Ramos (cell line): ENCODE results near the gene REV1.

Source experiments
- in situ Hi-C: fragments of 300-500 bp; cut with MboI; formaldehyde crosslinking; loops from one replicate; pipeline ENCODE4 v1.14.3; 2022; ENCODE audit warnings: low sequenced_read_pairs; ENCODE audit not compliant: unreplicated experiment

REV1 gene

GRCh38 chr2:99461828-99462483, 27.9 kb downstream of the REV1 start:
- in situ Hi-C loops: no loop called here

DNA sequence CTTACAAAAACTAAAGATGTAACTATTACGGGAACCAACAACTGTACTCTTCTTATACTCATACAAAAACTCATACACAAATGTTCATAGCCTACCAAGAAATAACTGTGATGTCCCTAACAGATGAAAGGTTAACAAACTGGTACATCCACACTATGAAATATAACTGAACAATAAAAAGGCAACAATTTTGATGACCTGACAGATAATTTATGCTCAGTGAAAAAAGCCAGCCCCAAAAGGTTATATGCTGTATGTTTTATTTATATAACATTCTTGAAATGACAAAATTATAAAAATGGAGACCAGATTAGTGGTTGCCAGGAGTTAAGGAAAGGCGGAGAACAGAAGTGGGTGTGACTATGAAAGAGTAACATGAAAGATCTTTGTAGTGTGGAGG, 31.3 kb downstream of the REV1 start:
- in situ Hi-C loops: no loop called here

GRCh38 chr2:99451686-99452085, 38.1 kb downstream of the REV1 start:
- in situ Hi-C loops: no loop called here

DNA sequence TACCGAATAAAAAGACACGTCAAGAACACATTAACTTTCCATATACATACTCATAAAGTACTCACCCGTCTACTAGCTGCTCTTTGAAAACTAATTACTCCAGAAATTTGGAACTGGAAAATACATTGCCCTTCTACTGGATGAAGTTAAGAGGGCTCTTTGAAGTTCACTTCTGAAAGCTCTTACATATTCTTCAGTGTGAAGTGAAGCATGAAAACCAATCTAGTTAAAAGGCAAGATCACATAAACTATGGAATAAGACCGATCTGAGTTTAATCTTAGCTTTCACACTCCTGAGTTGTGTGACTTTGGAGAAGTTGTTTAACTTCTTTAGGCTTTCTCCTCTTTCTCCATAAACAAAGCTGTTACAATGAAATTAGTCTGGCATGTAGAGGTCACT, 38.5 kb downstream of the REV1 start:
- in situ Hi-C loops: no loop called here

DNA sequence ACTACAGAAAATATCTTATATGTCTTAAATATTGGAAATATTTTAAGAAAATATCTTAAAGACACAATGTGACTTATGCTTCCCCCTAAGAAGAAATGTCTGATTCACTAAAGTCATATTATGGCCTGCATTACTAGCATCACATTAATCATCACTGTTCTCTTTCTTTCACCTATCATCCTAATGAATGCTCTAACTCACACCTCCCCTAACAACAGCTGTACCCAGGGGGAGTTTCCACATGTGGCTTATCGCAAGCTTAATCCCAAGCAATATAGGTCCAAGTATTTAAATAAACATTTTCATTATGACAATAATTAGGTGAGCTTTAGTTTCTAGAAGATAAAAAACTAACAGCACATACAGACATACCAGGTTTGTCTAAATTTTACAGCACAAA, 39.6 kb downstream of the REV1 start:
- in situ Hi-C loops: no loop called here

DNA sequence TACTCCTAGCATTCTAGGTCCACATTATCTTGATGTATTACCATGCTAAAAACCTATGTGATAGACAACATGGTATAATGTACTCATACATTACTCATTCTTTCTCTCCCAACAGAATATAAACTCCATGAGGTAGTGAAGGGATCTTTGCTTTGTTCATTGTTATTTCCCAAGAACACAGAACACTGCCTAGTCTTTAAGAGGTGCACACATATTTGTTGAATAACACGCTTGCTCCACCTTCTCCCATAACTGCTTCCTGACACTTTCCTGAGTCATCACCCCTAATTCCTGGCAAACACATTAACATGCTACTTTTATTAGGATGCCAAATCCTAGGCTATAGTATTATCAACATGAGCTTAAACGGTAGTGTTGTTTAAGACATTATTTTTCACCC, 41.3 kb downstream of the REV1 start:
- in situ Hi-C loops: no loop called here

DNA sequence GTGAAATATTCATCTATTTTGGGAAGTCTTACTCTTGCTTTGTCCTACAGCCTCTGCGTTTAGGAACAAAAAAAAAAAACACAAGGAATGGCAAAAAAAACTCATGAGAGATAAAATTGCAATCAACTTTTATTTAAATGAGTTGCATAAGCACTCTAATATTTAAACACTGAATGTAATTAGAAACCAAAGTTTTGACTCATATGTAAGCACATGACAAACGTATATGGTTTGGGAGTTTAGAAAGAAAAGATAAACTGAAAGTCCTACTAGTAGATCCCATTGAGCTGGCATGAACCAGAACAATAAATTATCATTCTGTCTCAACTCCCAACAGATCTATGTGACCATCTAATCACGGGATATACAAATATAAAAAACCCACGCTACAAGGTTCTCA, 44.8 kb downstream of the REV1 start:
- in situ Hi-C loops: no loop called here

- in situ Hi-C loops: no loop called here
These were observed 45.6 kb downstream of the REV1 start for GRCh38 chr2:99444222-99444621.

- in situ Hi-C loops: no loop called here
These were observed 47.0 kb downstream of the REV1 start for GRCh38 chr2:99442837-99443236.

DNA sequence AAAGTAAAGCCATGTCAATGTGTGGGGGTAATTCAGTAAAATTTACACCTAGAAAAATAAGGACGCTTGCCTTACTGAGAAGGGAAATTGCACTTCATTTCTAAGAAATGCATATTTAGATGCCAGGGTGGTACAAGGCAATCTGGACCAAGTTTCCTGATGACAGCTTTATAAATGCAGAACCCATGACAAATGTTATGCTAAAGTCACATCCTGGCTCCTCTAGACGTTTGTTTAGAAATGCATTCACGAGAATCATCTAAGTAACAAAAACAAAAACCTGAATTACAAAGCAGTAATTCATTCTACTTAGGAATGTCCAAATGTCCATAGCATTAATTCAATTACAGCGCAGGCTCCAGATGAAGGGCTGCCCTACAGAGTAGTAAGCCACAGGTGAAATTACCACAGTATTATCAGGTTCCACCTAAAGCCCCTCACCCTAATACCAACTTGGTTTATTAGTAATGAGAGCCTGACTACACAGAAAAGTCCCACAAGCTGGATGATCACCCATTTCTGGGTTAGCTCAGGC, 49.8 kb downstream of the REV1 start:
- in situ Hi-C loops: no loop called here

- in situ Hi-C loops: no loop called here
These were observed 52.9 kb downstream of the REV1 start for GRCh38 chr2:99436874-99437273.

- in situ Hi-C loops: no loop called here
These were observed 56.5 kb downstream of the REV1 start for GRCh38 chr2:99433340-99433739.

GRCh38 chr2:99431587-99432275, 58.1 kb downstream of the REV1 start:
- in situ Hi-C loops: no loop called here

- in situ Hi-C loops: no loop called here
These were observed 59.1 kb downstream of the REV1 start for GRCh38 chr2:99430614-99431291.

DNA sequence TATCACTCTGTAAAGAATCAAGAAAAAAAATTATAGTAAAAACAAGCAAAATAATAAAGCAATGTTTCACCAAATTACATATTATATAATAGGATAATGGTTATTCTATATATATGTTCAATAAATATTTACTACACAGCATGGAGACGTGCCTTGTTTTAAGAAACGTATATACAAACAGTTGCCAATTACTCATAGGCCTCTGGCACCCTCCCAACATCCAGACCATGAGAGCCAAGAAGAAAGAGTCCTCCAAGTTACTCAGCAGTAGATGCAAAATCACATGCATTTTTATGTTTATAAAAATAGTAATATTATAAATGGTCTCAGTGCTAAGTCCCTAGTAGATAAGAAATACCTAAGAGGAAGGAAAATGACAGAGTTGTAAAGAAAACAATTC, 64.8 kb downstream of the REV1 start:
- in situ Hi-C loops: no loop called here

GRCh38 chr2:99424371-99424770, 65.4 kb downstream of the REV1 start:
- in situ Hi-C loops: no loop called here

GRCh38 chr2:99422599-99422998, 67.2 kb downstream of the REV1 start:
- in situ Hi-C loops: no loop called here

DNA sequence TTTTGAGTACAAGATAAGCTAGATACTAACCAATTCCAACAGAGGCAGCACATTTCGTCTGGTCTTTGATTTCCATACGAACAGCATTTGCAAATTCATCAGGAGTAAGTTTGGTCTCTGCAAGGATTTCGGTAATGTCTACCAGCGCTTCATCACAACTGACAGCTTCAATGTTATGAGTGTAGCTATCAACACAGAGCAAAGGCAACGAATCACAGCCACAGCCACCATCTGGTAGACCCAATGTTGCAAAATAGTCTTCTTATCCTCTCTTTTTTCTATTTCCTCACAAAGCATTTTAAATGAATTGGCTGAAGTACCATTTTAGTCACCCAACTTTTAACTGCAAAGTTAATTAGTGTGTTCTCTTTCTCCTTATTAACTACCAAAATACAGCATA, 68.3 kb downstream of the REV1 start:
- in situ Hi-C loops: no loop called here

DNA sequence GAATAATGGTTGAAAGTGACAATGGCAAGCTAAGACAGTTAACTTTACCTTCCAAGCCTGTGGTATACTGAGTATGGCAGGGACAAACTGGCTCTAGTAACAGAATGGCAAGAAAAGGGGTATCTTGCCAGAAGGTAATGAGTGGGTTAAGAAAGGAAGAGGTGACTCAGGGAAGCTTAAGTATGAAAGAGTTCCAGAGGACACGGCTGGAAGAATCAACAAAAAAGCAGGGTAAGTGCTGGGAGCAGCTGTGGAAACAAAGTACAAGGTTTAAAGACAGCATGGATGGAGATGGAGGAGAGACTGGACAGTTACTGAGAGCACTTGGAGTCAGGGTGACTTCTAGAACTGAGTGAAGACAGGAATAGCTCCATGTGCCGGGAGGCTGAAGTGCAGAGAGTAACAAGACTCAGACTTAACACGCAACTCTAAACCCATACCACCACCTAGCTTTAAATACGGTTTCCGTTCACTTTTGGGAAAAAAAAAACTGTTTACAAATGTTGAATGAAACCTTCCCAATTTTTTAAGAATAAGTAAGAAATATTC, 69.0 kb downstream of the REV1 start:
- in situ Hi-C loops: no loop called here

GRCh38 chr2:99420031-99420430, 69.8 kb downstream of the REV1 start:
- in situ Hi-C loops: no loop called here

- in situ Hi-C loops: no loop called here
These were observed 72.4 kb downstream of the REV1 start for GRCh38 chr2:99417396-99417795.
